Measurements from ENCODE around the gene ZNF423.

DNA sequence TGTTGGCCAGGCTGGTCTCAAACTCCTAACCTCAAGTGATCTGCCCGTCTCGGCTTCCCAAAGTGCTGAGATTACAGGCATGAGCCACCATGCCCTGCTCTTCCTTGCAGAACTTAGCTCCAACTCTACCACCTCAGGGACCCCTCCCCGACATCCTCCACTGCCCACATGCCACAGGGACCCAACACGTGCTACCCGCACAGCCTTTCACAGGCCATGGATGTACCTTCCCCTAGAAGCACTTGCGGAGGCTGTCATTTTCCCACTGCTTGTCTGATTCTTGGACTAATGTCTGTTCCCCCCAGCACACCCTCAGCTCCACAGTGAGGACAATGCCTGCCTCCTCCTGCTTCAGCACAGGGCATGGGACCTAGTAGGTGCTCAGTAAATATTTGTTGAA, 147.4 kb downstream of the ZNF423 start:
- TF ChIP-seq POLR2A (IDR thresholded peaks at IDR 0.05) (no peak), CTCF (IDR thresholded peaks at IDR 0.05) (no peak)
